Esophagus squamous epithelium (tissue), 4 donors: ENCODE results near the gene OR5AN1.

Source experiments
- CTCF ChIP-seq, 6 experiments: fragments of 450-650 bp in 4 of 6; fragments of 200-600 bp in 2 of 6; sonication (generic) in 2 of 6; IDR thresholded peaks; one replicate each; pipeline ENCODE4 v1.5.1; 2016 to 2019; ENCODE audit warnings: antibody characterized with exemption in 6 of 6, mild to moderate bottlenecking in 4 of 6, moderate library complexity in 4 of 6
- POLR2A ChIP-seq, 4 donors: fragments of 450-650 bp; IDR thresholded peaks; one replicate each; pipeline ENCODE4 v1.6.1; 2017; ENCODE audit warnings: antibody characterized with exemption in 4 of 4, mild to moderate bottlenecking in 4 of 4, moderate library complexity in 3 of 4

DNA sequence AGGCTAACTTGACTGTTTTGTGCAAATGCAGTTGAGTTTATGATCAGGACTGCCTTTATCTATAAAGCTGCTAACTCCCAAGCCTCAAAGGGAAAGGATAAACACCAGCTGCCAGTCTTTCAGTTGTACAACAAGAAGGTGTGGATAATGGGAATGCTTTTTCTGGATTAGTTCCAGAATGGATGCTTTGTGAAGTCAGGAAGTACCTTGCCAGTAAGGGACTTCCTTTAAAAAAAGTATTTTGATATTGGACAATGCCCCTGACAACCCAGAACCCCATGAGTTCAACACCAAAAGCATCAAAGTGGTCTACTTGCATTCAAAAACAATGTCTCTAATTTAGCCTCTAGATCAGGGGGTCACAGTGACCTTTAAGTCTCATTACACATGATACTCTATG is 35.5 kb downstream of the OR5AN1 start:
- TF ChIP-seq CTCF (IDR thresholded peaks at IDR 0.05) = no peak
- TF ChIP-seq POLR2A (IDR thresholded peaks at IDR 0.05) = no peak
